Caco-2 (cell line): Measurements from ENCODE around the gene PRKAR2B. TPM values are rescaled to one million over a fixed set of nuclear protein-coding genes. Genes with fewer than 3 reads are reported as not detected.

Source experiments
- BruUV-seq: library from RNA; stranded (reverse); fragments of 400-500 nt; replicated peaks from 2 replicates; lab custom pipeline; 2021; lab: Mats Ljungman, UMichigan
- CTCF ChIA-PET: fragments of 300-600 bp; sonication (Branson Sonifier 250); formaldehyde crosslinking; loops from one replicate; lab custom pipeline; 2022; ENCODE audit warnings: antibody characterized with exemption; lab: Charles Lee
- POLR2A ChIA-PET: fragments of 300-600 bp; sonication (Branson Sonifier 250); formaldehyde crosslinking; loops from one replicate; lab custom pipeline; 2022; ENCODE audit warnings: antibody characterized with exemption; lab: Charles Lee
- DNase-seq, 2 experiments: peaks; one replicate each; pipeline versions ENCODE4 v3.0.0 to v3.0.0-alpha.2; 2020 to 2022
- H3K27me3 ChIP-seq: replicated peaks from 2 replicates; pipeline ENCODE4 v1.6.0; 2011; ENCODE audit warnings: low read length; ENCODE audit not compliant: control insufficient read depth, insufficient read depth
- H3K36me3 ChIP-seq: 2 replicates; pipeline ENCODE4 v1.5.1; 2011; ENCODE audit warnings: low read length; ENCODE audit not compliant: control insufficient read depth, insufficient read depth
- H3K4me1 ChIP-seq: fragments of 250-450 bp; sonication (Bioruptor Pico); 2 replicates; pipeline ENCODE4 v1.5.1; 2020; ENCODE audit warnings: mild to moderate bottlenecking
- H3K4me3 ChIP-seq: 2 replicates; pipeline ENCODE4 v1.5.1; 2011; ENCODE audit warnings: low read depth, mild to moderate bottlenecking, control low read depth, low read length
- H3K9me3 ChIP-seq: fragments of 250-450 bp; sonication (Bioruptor Pico); 2 replicates; pipeline ENCODE4 v1.5.1; 2020; ENCODE audit warnings: mild to moderate bottlenecking, moderate library complexity
- H3K27ac Mint-ChIP-seq: one replicate; pipeline ENCODE4 v1.8.0; 2022; ENCODE audit warnings: mixed read lengths; ENCODE audit not compliant: unreplicated experiment
- H3K27me3 Mint-ChIP-seq: one replicate; pipeline ENCODE4 v1.8.0; 2022; ENCODE audit warnings: mixed read lengths; ENCODE audit not compliant: insufficient read depth, unreplicated experiment
- H3K36me3 Mint-ChIP-seq: one replicate; pipeline ENCODE4 v1.8.0; 2022; ENCODE audit warnings: mild to moderate bottlenecking, mixed read lengths; ENCODE audit not compliant: insufficient read depth, unreplicated experiment
- H3K4me1 Mint-ChIP-seq: one replicate; pipeline ENCODE4 v1.8.0; 2022; ENCODE audit warnings: low read depth, mixed read lengths; ENCODE audit not compliant: unreplicated experiment
- H3K4me3 Mint-ChIP-seq: one replicate; pipeline ENCODE4 v1.8.0; 2022; ENCODE audit warnings: mild to moderate bottlenecking, moderate library complexity, mixed read lengths; ENCODE audit not compliant: unreplicated experiment
- H3K9me3 Mint-ChIP-seq: one replicate; pipeline ENCODE4 v1.8.0; 2022; ENCODE audit warnings: mixed read lengths; ENCODE audit not compliant: unreplicated experiment
- CTCF ChIP-seq, 2 experiments: fragments of 200-600 bp in 1 of 2; IDR thresholded peaks; 1 replicate in 1 of 2; 2 replicates in 1 of 2; pipeline versions ENCODE4 v1.5.1 to v1.8.0; 2011 to 2022; ENCODE audit warnings: antibody characterized with exemption in 1 of 2, control low read depth in 1 of 2, inconsistent platforms in 1 of 2, low read depth in 1 of 2, low read length in 1 of 2, mild to moderate bottlenecking in 1 of 2, moderate library complexity in 1 of 2; ENCODE audit not compliant: insufficient read depth in 1 of 2, severe bottlenecking in 1 of 2, unreplicated experiment in 1 of 2
- intact Hi-C: fragments of 100-400 bp; cut with micrococcal nuclease; formaldehyde crosslinking; loops from one replicate; pipeline ENCODE4 v1.10.0; 2022; ENCODE audit not compliant: unreplicated experiment
- total RNA-seq: library from RNA; stranded (reverse); gene quantifications from 2 replicates; pipeline ENCODE4 v1.2.3, GENCODE V29; 2022

Gene PRKAR2B
- total RNA-seq, 1 experiment from 2014 or later, result 0.07 TPM

- intact Hi-C loops, result no loop called here
- Mint-ChIP-seq H3K27ac (no peak overlapping the region), H3K4me3 (no peak overlapping the region), H3K4me1 (no peaks in the 10 kb centered on the region), H3K36me3 (no peaks in the 10 kb centered on the region), H3K9me3 (no peaks in the 10 kb centered on the region), H3K27me3 (peaks cover 3% of the 10 kb centered on the region)
- no peak for DNase-seq
- H3K27me3 ChIP-seq, result no peaks in the 10 kb centered on the region
- ChIA-PET POLR2A (no interaction called here), CTCF (no interaction called here)
- H3K36me3 ChIP-seq, result no peaks in the 10 kb centered on the region
- H3K4me1 ChIP-seq, result no peaks in the 10 kb centered on the region
- no peaks in the 10 kb centered on the region for H3K9me3 ChIP-seq
- no peak for TF ChIP-seq CTCF (IDR thresholded peaks at IDR 0.05; ENCODE audit: insufficient read depth in 1 of 2, low read depth in 1 of 2, low read length in 1 of 2, severe bottlenecking in 1 of 2, unreplicated experiment in 1 of 2)
- BruUV-seq, result no TSS peak
- H3K4me3 ChIP-seq, result no peak overlapping the region
Observed at GRCh38 chr7:107009846-107010203, 34.7 kb upstream of the PRKAR2B start.

GRCh38 chr7:107012691-107013090 is 31.8 kb upstream of the PRKAR2B start:
- Mint-ChIP-seq H3K4me1 (no peaks in the 10 kb centered on the region), H3K9me3 (no peaks in the 10 kb centered on the region), H3K4me3 (no peak overlapping the region), H3K36me3 (no peaks in the 10 kb centered on the region), H3K27ac (no peak overlapping the region), H3K27me3 (peaks cover 7% of the 10 kb centered on the region)
- intact Hi-C loops, result no loop called here
- no peaks in the 10 kb centered on the region for H3K4me1 ChIP-seq
- H3K9me3 ChIP-seq, result no peaks in the 10 kb centered on the region
- H3K36me3 ChIP-seq, result no peaks in the 10 kb centered on the region
- H3K27me3 ChIP-seq, result no peaks in the 10 kb centered on the region
- ChIA-PET CTCF (no interaction called here), POLR2A (no interaction called here)
- no peak for TF ChIP-seq CTCF (IDR thresholded peaks at IDR 0.05; ENCODE audit: insufficient read depth in 1 of 2, low read depth in 1 of 2, low read length in 1 of 2, severe bottlenecking in 1 of 2, unreplicated experiment in 1 of 2)
- H3K4me3 ChIP-seq, result no peak overlapping the region
- no peak for DNase-seq
- no TSS peak for BruUV-seq

GRCh38 chr7:107014387-107015023 is 30.0 kb upstream of the PRKAR2B start:
- H3K4me1 ChIP-seq, result no peaks in the 10 kb centered on the region
- intact Hi-C loops, result no loop called here
- H3K27me3 ChIP-seq, result no peaks in the 10 kb centered on the region
- no peak overlapping the region for H3K4me3 Mint-ChIP-seq
- no peaks in the 10 kb centered on the region for H3K9me3 ChIP-seq
- no peak for DNase-seq
- H3K36me3 ChIP-seq, result no peaks in the 10 kb centered on the region
- no peaks in the 10 kb centered on the region for H3K36me3 Mint-ChIP-seq
- no TSS peak for BruUV-seq
- H3K4me3 ChIP-seq, result no peak overlapping the region
- ChIA-PET CTCF (no interaction called here), POLR2A (no interaction called here)
- no peak overlapping the region for H3K27ac Mint-ChIP-seq
- no peaks in the 10 kb centered on the region for H3K4me1 Mint-ChIP-seq
- TF ChIP-seq CTCF (IDR thresholded peaks at IDR 0.05; ENCODE audit: insufficient read depth in 1 of 2, low read depth in 1 of 2, low read length in 1 of 2, severe bottlenecking in 1 of 2, unreplicated experiment in 1 of 2), result no peak
- no peaks in the 10 kb centered on the region for H3K9me3 Mint-ChIP-seq
- H3K27me3 Mint-ChIP-seq, result peaks cover 10% of the 10 kb centered on the region
